NK-92 (cell line): Measurements from ENCODE around the gene SLC15A4.

ENCODE experiments used
- DNase-seq: peaks from one replicate; lab custom pipeline; 2025; ENCODE audit not compliant: unreplicated experiment; lab: John Stamatoyannopoulos, UW

The SLC15A4 gene

GRCh38 chr12:128794661-128795529 lies 28.9 kb downstream of the SLC15A4 start:
- DNase-seq, result no peak

DNA sequence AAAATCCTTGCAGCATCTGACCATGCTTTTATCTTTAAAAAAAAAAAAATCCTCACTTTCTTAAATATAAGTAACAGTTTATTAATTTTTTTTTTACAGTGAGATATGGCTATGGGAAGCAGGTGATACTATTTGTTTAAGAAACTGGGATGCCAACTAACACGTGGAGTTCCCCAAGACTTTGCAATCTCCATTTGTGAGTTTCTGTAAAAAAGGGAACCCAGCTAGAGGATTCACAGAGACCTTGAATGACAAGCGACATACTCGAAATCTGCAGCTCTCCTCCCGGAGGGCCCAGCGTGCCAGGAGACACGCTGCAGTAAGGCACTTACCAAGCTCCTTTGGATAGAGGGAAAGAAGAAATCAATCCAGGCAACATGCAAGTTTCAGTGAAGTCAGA lies 30.1 kb downstream of the SLC15A4 start:
- DNase-seq, result no peak

DNA sequence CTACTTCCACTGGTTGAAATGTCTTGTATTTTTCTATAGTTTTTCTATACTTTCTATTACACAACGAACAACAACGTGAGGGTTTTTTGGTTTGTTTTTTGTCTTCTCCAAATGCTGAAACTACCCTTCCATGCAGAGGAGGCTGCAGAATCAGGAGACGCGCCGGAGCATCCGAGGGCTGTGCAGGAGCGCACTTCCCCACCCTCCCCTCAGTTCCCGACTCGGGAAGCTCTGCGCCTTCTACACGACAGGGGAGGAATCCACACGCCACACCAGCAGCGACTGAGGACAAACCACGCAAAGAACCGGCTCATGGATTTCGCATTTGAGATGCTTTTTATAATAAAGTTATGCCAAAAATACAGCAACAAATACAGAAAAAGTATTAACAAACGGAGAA lies 30.9 kb downstream of the SLC15A4 start:
- no peak for DNase-seq

DNA sequence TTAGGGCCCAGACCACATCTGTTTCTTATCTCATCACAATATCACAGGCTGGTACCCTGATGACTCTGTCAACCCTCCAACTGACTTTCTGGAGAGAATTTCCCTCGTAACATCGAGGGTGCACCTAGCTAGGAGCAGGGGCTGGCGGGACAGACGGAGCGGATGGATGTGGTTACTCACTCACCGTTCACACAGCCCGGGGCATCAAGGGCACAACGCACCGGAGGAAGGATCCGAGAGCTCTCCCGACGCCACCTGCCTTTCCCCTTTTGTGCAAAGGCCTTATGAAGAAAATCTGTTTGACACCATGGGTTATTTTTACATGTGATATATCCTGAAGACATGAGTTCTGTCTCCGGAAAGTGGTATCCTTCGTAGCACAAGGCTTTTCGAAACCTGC lies 31.4 kb downstream of the SLC15A4 start:
- DNase-seq, result no peak

GRCh38 chr12:128791395-128792322 lies 32.1 kb downstream of the SLC15A4 start:
- DNase-seq, result no peak

- no peak for DNase-seq
These were observed 32.9 kb downstream of the SLC15A4 start for GRCh38 chr12:128790653-128791373.

DNA sequence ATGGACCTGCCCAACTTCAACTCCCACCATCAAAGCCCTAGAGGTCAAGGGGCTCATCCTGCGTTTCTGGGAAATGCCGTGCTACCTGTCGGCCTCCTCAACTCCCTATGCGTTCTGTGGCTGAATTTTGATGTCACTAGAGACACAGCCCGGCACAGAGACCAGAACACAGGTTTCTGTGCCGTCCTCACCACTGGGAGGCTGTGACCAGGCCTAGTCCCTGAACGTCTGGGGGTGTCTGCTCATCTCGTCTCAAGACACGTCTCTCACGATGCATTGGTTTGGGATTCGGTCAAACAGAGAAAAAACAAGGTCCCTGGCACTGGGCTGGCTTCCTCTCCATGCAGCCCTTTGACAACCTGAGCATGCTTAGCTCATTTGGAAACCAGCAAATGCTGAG lies 33.5 kb downstream of the SLC15A4 start:
- no peak for DNase-seq

DNA sequence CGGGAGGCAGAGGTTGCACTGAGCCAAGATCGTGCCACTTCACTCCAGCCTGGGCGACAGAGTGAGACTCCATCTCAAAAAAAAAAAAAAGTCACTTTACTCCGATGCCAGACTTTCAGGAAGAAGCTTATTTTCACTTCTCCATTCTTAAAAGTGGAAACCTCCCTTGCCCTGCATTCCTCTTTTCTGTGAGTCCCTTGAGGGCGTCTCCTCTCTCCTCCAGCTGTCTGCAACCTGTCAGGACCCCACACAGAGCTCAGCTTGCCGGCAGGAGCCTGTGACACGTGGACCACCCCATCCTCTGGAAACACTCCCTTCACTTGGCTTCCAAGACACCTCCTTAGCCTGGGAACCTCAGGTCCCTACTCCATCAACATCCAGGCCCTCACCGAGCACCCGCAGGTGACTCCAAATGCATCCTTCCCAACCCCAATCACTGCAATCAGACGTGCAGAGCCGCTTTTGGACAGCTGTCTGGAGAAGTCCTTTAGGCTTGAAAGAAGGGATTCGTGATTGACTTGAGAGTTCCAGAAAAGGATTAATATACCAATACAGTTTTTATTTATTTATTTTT lies 34.3 kb downstream of the SLC15A4 start:
- no peak for DNase-seq

- DNase-seq, result no peak
These were observed 35.9 kb downstream of the SLC15A4 start for GRCh38 chr12:128787827-128788226.

DNA sequence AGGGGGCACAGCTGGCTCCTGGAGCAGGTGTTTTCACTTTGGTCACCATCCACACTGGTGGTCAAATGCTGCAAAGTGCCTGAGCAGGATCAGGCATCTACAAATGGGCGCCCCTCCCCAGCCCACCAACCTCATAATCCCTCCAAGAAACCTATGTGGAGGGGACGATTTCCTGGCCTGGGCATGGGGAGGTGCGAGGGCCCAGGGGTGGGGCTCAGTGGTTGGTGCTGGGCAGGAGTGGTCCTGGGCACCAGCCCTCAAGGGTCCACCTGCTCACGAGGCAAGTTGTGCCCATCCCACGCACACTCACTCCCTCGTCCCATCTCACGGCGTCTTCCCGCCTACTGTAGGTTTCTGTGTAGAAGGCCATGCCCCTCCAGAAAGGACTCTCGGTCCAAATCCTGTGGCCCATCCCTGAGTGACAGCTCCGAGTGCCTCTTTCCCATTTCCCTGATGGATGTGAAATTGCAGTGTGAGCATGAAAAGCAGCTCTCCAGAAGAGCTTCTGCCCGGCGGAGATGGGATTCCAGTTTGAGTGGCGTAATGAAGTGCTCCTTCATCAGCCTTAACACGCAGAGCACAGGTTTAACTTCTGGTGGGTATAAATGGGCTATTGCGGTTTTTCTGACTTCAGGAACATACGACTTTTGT lies 36.9 kb downstream of the SLC15A4 start:
- DNase-seq, result no peak

DNA sequence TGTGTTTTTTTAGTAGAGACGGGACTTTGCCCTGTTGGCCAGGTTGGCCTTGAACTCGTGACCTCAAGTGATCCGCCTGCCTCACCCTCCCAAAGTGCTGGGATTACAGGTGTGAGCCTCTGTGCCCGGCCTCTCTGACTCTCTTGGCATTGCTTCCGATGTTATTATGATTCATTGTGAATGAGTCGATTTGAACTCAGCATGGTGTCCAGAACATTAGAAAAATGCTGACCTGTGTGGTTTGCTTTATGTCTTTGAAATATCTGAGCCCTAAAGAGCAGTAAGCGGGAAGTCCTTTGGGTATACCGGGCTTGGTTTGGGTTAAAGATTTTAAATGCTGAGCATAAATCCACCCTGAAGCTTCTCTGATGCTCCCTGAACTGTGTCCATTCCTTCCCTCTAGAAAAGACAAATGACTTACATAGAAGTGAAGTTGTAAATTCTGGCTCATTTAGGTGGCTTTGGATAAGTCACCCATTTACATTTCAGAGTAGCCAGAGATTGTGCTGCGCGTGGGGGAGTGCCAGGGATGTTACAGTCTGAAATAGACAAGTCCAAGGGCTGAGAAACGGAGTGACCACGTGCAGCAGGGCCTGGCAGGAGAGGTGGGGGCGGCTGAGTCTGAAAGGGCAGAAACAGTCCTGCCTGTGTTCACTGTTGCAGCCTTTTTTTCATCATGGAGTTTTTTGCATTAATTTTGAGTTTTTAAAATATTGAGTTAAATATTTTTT lies 39.6 kb downstream of the SLC15A4 start:
- no peak for DNase-seq

DNA sequence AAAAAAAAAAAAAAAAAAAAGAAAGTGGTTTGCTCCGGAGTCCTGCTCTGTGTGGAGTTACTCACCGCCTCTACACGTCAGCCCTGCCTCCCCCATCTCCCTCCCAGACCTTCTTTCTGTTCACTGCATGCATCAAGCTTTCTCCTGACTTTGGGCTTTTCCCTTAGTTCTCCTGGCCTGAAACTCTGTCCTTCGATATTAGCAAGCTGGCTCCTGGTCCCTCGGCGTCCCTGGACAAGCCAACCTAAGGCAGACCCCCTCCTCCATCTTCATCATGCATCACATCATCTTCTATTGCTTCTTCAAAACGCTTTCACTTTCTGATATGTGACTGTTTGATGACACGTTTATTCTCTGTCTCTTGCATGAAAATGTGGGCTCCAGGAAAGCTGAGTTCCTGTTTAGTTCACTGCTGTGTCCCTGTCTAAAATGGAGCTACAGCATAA lies 40.6 kb downstream of the SLC15A4 start:
- DNase-seq, result no peak

- no peak for DNase-seq
These were observed 43.9 kb downstream of the SLC15A4 start for GRCh38 chr12:128779901-128780300.

GRCh38 chr12:128772249-128772648 lies 51.5 kb downstream of the SLC15A4 start:
- no peak for DNase-seq

DNA sequence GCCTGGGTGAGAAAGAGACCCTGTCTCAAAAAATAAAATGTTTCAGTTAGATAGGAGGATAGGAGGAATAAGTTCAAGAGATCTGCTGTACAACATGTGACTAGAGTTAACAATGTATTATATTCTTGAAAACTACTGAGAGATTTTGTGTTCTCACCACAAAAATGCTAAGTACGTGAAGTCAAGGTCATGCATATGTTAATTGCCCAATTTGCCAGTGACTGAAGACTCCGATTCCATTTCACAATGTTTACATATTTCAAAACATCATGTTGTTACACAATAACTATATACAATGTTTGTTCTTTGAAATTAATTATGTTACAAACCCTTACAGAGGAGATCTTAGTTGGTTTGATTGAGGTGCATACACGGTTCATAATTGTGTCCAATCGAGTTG lies 52.1 kb downstream of the SLC15A4 start:
- no peak for DNase-seq

DNA sequence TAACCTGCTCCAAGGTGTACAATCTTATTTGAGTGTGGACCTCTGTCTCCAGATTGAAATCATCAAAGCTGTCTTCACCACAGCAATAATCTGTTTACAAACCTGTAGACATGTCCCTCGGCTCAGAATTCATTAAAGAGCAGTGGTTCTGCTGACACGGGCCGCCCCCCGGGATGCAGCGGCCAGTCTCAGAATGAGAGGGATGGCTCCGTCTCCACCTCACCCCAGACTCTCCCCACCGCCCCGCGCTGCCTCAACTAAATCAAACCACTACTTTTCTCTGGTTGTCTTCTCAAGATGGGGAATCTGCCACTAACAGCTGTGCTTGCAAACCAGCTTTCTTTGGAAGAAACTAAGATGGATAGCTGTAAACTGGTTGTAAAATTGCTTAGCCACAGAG lies 56.2 kb downstream of the SLC15A4 start:
- DNase-seq, result no peak

GRCh38 chr12:128766738-128767501 lies 56.8 kb downstream of the SLC15A4 start:
- DNase-seq, result no peak

GRCh38 chr12:128763395-128763794 lies 60.4 kb downstream of the SLC15A4 start:
- no peak for DNase-seq

- no peak for DNase-seq
These were observed 62.4 kb downstream of the SLC15A4 start for GRCh38 chr12:128761379-128761790.
